Measurements from ENCODE around the gene PXK. TPM values are rescaled to one million over a fixed set of nuclear protein-coding genes. Genes with fewer than 3 reads are reported as not detected.

The PXK gene
- total RNA-seq, 3 donors from 2014 or later = 30.3 to 36.1 (median 34.6) TPM

- Histone ChIP-seq H3K36me3 (no peaks in the 10 kb centered on the region), H3K4me3 (no peak overlapping the region), H3K27ac (no peak overlapping the region), H3K4me1 (no peaks in the 10 kb centered on the region), H3K9me3 (no peaks in the 10 kb centered on the region), H3K27me3 (no peaks in the 10 kb centered on the region)
- no peak for DNase-seq (ENCODE audit: low spot score in 2 of 2)
- intact Hi-C loops (cut with DNase I; ENCODE audit: low total_unique reads) = no loop called here
- TF ChIP-seq POLR2AphosphoS5 (IDR thresholded peaks at IDR 0.05) = no peak
- TF ChIP-seq, protein P1, sequence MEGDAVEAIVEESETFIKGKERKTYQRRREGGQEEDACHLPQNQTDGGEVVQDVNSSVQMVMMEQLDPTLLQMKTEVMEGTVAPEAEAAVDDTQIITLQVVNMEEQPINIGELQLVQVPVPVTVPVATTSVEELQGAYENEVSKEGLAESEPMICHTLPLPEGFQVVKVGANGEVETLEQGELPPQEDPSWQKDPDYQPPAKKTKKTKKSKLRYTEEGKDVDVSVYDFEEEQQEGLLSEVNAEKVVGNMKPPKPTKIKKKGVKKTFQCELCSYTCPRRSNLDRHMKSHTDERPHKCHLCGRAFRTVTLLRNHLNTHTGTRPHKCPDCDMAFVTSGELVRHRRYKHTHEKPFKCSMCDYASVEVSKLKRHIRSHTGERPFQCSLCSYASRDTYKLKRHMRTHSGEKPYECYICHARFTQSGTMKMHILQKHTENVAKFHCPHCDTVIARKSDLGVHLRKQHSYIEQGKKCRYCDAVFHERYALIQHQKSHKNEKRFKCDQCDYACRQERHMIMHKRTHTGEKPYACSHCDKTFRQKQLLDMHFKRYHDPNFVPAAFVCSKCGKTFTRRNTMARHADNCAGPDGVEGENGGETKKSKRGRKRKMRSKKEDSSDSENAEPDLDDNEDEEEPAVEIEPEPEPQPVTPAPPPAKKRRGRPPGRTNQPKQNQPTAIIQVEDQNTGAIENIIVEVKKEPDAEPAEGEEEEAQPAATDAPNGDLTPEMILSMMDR (IDR thresholded peaks at IDR 0.05) = no peak
- TF ChIP-seq POLR2A (IDR thresholded peaks at IDR 0.05) = no peak
Measured at GRCh38 chr3:58369876-58370275, 37.2 kb downstream of the PXK start.

DNA sequence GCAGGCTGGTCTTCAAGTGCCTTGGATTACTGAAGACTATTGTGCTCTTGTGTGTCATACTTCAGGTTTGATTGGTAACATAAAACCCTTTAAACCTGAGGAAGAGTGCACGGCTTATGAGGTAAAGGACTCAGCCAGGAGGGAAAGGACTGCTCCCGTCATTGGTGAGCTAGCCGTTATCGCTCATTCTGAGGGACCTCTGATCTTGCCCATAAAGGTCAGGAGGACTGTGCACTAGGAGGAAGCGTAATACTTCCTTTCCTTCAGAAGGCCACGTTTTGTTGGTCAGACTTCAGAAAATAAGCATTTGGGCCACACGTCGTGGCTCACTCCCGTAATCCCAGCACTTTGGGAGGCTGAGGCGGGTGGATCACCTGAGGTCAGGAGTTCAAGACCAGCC, 37.7 kb downstream of the PXK start:
- intact Hi-C loops (cut with DNase I; ENCODE audit: low total_unique reads) = no loop called here
- DNase-seq (ENCODE audit: low spot score in 2 of 2) = no peak
- Histone ChIP-seq H3K27ac (no peak overlapping the region), H3K9me3 (no peaks in the 10 kb centered on the region), H3K4me1 (no peaks in the 10 kb centered on the region), H3K36me3 (no peaks in the 10 kb centered on the region), H3K27me3 (no peaks in the 10 kb centered on the region), H3K4me3 (no peak overlapping the region)
- TF ChIP-seq, protein P1 (IDR thresholded peaks at IDR 0.05) = no peak
- TF ChIP-seq POLR2AphosphoS5 (IDR thresholded peaks at IDR 0.05) (no peak), POLR2A (IDR thresholded peaks at IDR 0.05) (no peak)

DNA sequence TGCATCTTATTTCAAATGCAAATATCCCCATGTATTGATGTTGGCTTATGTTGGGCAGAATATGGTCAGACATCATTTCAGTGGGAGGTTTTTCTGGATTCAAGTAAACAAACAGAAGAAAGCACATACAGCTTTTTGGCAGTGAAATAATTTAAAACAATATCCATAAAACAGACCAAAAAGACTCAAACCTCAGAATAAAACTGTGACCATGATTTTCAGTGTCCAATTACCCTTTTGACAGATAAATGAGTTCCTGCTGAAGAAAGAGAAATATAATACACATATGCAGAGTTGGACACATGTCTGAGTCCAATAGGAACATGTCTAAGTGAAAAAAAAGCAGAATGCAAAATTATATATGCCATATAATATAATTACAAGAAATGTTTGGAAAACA, 39.1 kb downstream of the PXK start:
- no peak for DNase-seq (ENCODE audit: low spot score in 2 of 2)
- H3K4me3 ChIP-seq = no peak overlapping the region
- H3K36me3 ChIP-seq = no peaks in the 10 kb centered on the region
- H3K27ac ChIP-seq = no peak overlapping the region
- no peaks in the 10 kb centered on the region for H3K9me3 ChIP-seq
- no peak for TF ChIP-seq POLR2AphosphoS5 (IDR thresholded peaks at IDR 0.05)
- TF ChIP-seq, protein P1 (IDR thresholded peaks at IDR 0.05) = no peak
- no peak for TF ChIP-seq POLR2A (IDR thresholded peaks at IDR 0.05)
- H3K27me3 ChIP-seq = no peaks in the 10 kb centered on the region
- intact Hi-C loops (cut with DNase I; ENCODE audit: low total_unique reads) = no loop called here
- H3K4me1 ChIP-seq = no peaks in the 10 kb centered on the region

GRCh38 chr3:58375254-58375653, 42.6 kb downstream of the PXK start:
- intact Hi-C loops (cut with DNase I; ENCODE audit: low total_unique reads) = no loop called here
- Histone ChIP-seq H3K4me1 (no peaks in the 10 kb centered on the region), H3K4me3 (no peak overlapping the region), H3K36me3 (no peaks in the 10 kb centered on the region), H3K9me3 (no peaks in the 10 kb centered on the region), H3K27ac (no peak overlapping the region), H3K27me3 (no peaks in the 10 kb centered on the region)
- TF ChIP-seq POLR2A (IDR thresholded peaks at IDR 0.05) = no peak
- TF ChIP-seq POLR2AphosphoS5 (IDR thresholded peaks at IDR 0.05) = no peak
- TF ChIP-seq, protein P1 (IDR thresholded peaks at IDR 0.05) = no peak
- DNase-seq (ENCODE audit: low spot score in 2 of 2) = no peak

DNA sequence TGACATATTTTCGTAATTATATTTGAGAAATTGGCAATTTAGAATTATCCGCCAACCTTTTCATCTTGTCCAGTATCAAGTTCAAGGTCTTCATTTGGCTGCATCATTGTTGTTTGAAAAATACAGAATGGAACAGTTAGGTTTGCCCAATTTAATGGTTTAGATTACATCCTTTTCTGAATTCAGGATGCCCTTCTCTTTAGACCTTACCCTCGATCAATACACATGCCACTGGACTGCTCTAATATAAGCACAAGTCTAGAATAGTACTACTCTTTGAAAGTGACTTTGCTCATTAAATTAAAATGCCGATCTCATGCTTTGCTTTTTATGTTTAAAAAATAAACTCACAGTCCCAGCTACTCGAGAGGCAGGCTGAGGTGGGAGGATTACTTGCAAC, 44.5 kb downstream of the PXK start:
- H3K4me1 ChIP-seq = no peaks in the 10 kb centered on the region
- no peak for DNase-seq (ENCODE audit: low spot score in 2 of 2)
- no peaks in the 10 kb centered on the region for H3K36me3 ChIP-seq
- no peak overlapping the region for H3K27ac ChIP-seq
- H3K27me3 ChIP-seq = no peaks in the 10 kb centered on the region
- no peak overlapping the region for H3K4me3 ChIP-seq
- TF ChIP-seq, protein P1 (IDR thresholded peaks at IDR 0.05) = no peak
- no peak for TF ChIP-seq POLR2AphosphoS5 (IDR thresholded peaks at IDR 0.05)
- no peak for TF ChIP-seq POLR2A (IDR thresholded peaks at IDR 0.05)
- intact Hi-C loops (cut with DNase I; ENCODE audit: low total_unique reads) = no loop called here
- no peaks in the 10 kb centered on the region for H3K9me3 ChIP-seq
